ENCODE results near the gene TNNI3K. TPM values are rescaled to one million over a fixed set of nuclear protein-coding genes. Genes with fewer than 3 reads are reported as not detected.

TNNI3K gene
- total RNA-seq, 4 donors from 2014 or later, result 0.63 to 4.5 (median 3.6) TPM

DNA sequence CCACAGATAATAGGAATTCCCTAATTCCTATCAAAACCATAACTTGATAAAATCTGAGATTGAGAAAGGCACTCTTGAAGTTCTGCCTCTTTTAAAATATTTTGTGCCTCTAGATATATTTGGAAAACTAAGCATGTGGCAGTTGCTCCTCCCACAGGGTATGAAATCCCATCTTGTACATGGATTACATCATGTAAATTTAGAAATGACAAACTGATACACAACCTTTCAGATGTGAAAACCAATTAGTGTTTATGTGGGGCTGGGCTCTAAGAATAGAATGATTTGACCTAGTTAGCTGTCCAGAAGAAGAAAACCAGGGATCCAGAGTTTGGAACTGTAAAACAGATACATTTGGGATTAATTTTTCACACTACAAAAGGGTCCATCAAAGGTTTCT lies 261.5 kb downstream of the TNNI3K start:
- intact Hi-C loops (cut with DNase I), result no loop called here
- no peak for DNase-seq (ENCODE audit: extremely low spot score)
- H3K36me3 ChIP-seq, result no peaks in the 10 kb centered on the region
- H3K4me1 ChIP-seq, result no peaks in the 10 kb centered on the region
- H3K27me3 ChIP-seq, result no peaks in the 10 kb centered on the region
- TF ChIP-seq CTCF (IDR thresholded peaks at IDR 0.05), result no peak
- no peak for TF ChIP-seq POLR2AphosphoS5 (IDR thresholded peaks at IDR 0.05)
- TF ChIP-seq POLR2A (IDR thresholded peaks at IDR 0.05; ENCODE audit: low read depth), result no peak
- TF ChIP-seq EP300 (IDR thresholded peaks at IDR 0.05), result no peak
- H3K4me3 ChIP-seq, result no peak overlapping the region
- H3K27ac ChIP-seq (replicated peaks in 1 of 4), result no peak overlapping the region
- no peaks in the 10 kb centered on the region for H3K9me3 ChIP-seq

GRCh38 chr1:74498901-74499300 lies 263.7 kb downstream of the TNNI3K start:
- Histone ChIP-seq H3K27ac (replicated peaks in 1 of 4) (no peak overlapping the region), H3K27me3 (no peaks in the 10 kb centered on the region), H3K4me1 (no peaks in the 10 kb centered on the region), H3K9me3 (no peaks in the 10 kb centered on the region), H3K36me3 (no peaks in the 10 kb centered on the region), H3K4me3 (no peak overlapping the region)
- 96% methylated on average over 3 of the region's 3 CpGs for WGBS
- no peak for DNase-seq (ENCODE audit: extremely low spot score)
- intact Hi-C loops (cut with DNase I), result no loop called here
- TF ChIP-seq CTCF (IDR thresholded peaks at IDR 0.05) (no peak), POLR2A (IDR thresholded peaks at IDR 0.05; ENCODE audit: low read depth) (no peak), POLR2AphosphoS5 (IDR thresholded peaks at IDR 0.05) (no peak), EP300 (IDR thresholded peaks at IDR 0.05) (no peak)

DNA sequence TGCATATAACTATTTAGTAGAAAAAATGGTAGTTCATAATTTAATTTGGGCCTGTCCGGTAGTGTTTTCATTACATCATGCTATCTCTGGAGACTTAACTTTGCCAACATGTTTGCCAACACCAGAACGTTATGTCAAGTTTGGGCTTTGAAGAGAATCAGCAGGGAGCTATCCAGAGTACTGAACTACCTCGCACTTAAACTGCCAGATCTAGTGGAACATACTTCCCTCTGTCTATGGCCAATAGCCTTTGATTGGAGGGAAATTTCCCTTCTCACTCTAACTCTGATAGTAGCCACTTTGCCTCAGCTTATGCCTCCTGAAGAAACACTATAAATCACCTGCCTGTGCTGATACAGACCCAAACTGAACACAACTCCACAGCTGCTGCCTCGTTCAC lies 267.2 kb downstream of the TNNI3K start:
- H3K9me3 ChIP-seq, result no peaks in the 10 kb centered on the region
- 41% methylated on average over 4 of the region's 4 CpGs for WGBS
- peaks cover 3 to 10% (median 6%) of the 10 kb centered on the region in 4 donors for H3K4me1 ChIP-seq
- H3K4me3 ChIP-seq, result no peak overlapping the region
- intact Hi-C loops (cut with DNase I), result no loop called here
- no peak overlapping the region for H3K27ac ChIP-seq (replicated peaks in 1 of 4)
- TF ChIP-seq POLR2AphosphoS5 (IDR thresholded peaks at IDR 0.05) (no peak), POLR2A (IDR thresholded peaks at IDR 0.05; ENCODE audit: low read depth) (no peak)
- H3K36me3 ChIP-seq, result no peaks in the 10 kb centered on the region
- DNase-seq (ENCODE audit: extremely low spot score), result no peak
- no peaks in the 10 kb centered on the region for H3K27me3 ChIP-seq

DNA sequence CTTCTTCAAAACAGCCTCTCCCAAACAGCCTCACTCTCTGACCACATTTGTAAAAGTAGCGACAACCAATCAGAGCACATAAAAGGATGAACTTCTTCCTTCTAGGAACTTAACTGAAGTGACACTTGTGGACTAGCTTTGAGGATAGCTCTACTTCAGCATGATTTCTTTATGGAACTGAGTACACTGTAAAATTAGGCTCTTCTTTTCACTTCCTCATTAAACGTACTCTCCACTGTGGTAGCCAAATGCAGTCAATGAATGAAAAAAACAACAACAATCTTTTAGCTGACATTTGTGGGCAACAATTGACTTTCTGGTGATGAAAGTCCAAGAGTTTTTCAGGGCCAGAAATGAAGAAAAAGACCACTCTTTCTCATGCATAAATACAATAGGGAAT lies 267.7 kb downstream of the TNNI3K start:
- no peaks in the 10 kb centered on the region for H3K36me3 ChIP-seq
- H3K4me3 ChIP-seq, result no peak overlapping the region
- no peaks in the 10 kb centered on the region for H3K27me3 ChIP-seq
- DNase-seq (ENCODE audit: extremely low spot score), result no peak
- no peak for TF ChIP-seq CTCF (IDR thresholded peaks at IDR 0.05)
- no peak for TF ChIP-seq EP300 (IDR thresholded peaks at IDR 0.05)
- TF ChIP-seq POLR2AphosphoS5 (IDR thresholded peaks at IDR 0.05), result no peak
- no peak for TF ChIP-seq POLR2A (IDR thresholded peaks at IDR 0.05; ENCODE audit: low read depth)
- H3K9me3 ChIP-seq, result no peaks in the 10 kb centered on the region
- 78% methylated on average over 2 of the region's 2 CpGs for WGBS
- no peak overlapping the region for H3K27ac ChIP-seq (replicated peaks in 1 of 4)
- peaks cover 3 to 10% (median 6%) of the 10 kb centered on the region in 4 donors for H3K4me1 ChIP-seq
- intact Hi-C loops (cut with DNase I), result no loop called here

GRCh38 chr1:74504125-74504932 lies 269.1 kb downstream of the TNNI3K start:
- no peak overlapping the region for H3K27ac ChIP-seq (replicated peaks in 1 of 4)
- TF ChIP-seq CTCF (IDR thresholded peaks at IDR 0.05) (peak; percentile 34 to 65 (median 38)), POLR2A (IDR thresholded peaks at IDR 0.05; ENCODE audit: low read depth) (no peak), POLR2AphosphoS5 (IDR thresholded peaks at IDR 0.05) (no peak), EP300 (IDR thresholded peaks at IDR 0.05) (no peak)
- H3K27me3 ChIP-seq, result no peaks in the 10 kb centered on the region
- peaks cover 3 to 10% (median 6%) of the 10 kb centered on the region in 4 donors for H3K4me1 ChIP-seq
- H3K9me3 ChIP-seq, result no peaks in the 10 kb centered on the region
- WGBS, result 51% methylated on average over 15 of the region's 15 CpGs
- H3K4me3 ChIP-seq, result no peak overlapping the region
- H3K36me3 ChIP-seq, result no peaks in the 10 kb centered on the region
- no peak for DNase-seq (ENCODE audit: extremely low spot score)
- intact Hi-C loops (cut with DNase I), result no loop called here

Data from esophagus muscularis mucosa (tissue), 4 donors.